ENCODE measurements around the gene DAB2IP.

The DAB2IP gene

GRCh38 chr9:121818016-121818661 lies 166.7 kb downstream of the DAB2IP start:
- TF ChIP-seq CTCF (conservative IDR thresholded peaks at IDR 0.05; ENCODE audit: low read length) = no peak
- DNase-seq (ENCODE audit: low read depth) = no peak
- H3K4me3 ChIP-seq (ENCODE audit: low read length) = no peak overlapping the region

GRCh38 chr9:121818841-121819427 lies 167.5 kb downstream of the DAB2IP start:
- no peak for DNase-seq (ENCODE audit: low read depth)
- no peak overlapping the region for H3K4me3 ChIP-seq (ENCODE audit: low read length)
- no peak for TF ChIP-seq CTCF (conservative IDR thresholded peaks at IDR 0.05; ENCODE audit: low read length)

GRCh38 chr9:121819428-121820231 lies 168.2 kb downstream of the DAB2IP start:
- TF ChIP-seq CTCF (conservative IDR thresholded peaks at IDR 0.05; ENCODE audit: low read length) = no peak
- H3K4me3 ChIP-seq (ENCODE audit: low read length) = peak overlapping the region; percentile 9; the same call in 1 of the 2 replicates
- peak; percentile 38 for DNase-seq (ENCODE audit: low read depth)

GRCh38 chr9:121820286-121821005 lies 169.0 kb downstream of the DAB2IP start:
- no peak for DNase-seq (ENCODE audit: low read depth)
- no peak for TF ChIP-seq CTCF (conservative IDR thresholded peaks at IDR 0.05; ENCODE audit: low read length)

GRCh38 chr9:121821326-121821725 lies 169.9 kb downstream of the DAB2IP start:
- no peak for TF ChIP-seq CTCF (conservative IDR thresholded peaks at IDR 0.05; ENCODE audit: low read length)
- no peak for DNase-seq (ENCODE audit: low read depth)
- H3K4me3 ChIP-seq (ENCODE audit: low read length) = no peak overlapping the region

More at GRCh38 chr9:121820286-121821005, 169.0 kb downstream of the DAB2IP start:
- no peak overlapping the region for H3K4me3 ChIP-seq (ENCODE audit: low read length)

- no peak for TF ChIP-seq CTCF (conservative IDR thresholded peaks at IDR 0.05; ENCODE audit: low read length)
- no peak for DNase-seq (ENCODE audit: low read depth)
- H3K4me3 ChIP-seq (ENCODE audit: low read length) = no peak overlapping the region
Observed at GRCh38 chr9:121822093-121823085, 171.0 kb downstream of the DAB2IP start.
